Activated CD4-positive, alpha-beta T cell treated with anti-CD3 and anti-CD28 coated beads, Interleukin-2, amount 10 ng/mL, durations not matched to agents 7 days and 5 days (primary cell): Measurements from ENCODE around the gene TBC1D1. TPM values are rescaled to one million over a fixed set of nuclear protein-coding genes. Genes with fewer than 3 reads are reported as not detected.

Source experiments
- CTCF ChIA-PET: fragments of 350-600 bp; sonication (Branson Sonifier 250); formaldehyde crosslinking; loops from one replicate; lab custom pipeline; 2021; ENCODE audit warnings: antibody characterized with exemption; lab: Charles Lee
- POLR2A ChIA-PET: fragments of 350-600 bp; sonication (Branson Sonifier 250); formaldehyde crosslinking; loops from one replicate; lab custom pipeline; 2021; ENCODE audit warnings: antibody characterized with exemption; lab: Charles Lee
- DNase-seq: peaks from one replicate; pipeline ENCODE4 v3.0.0-alpha.2; 2020
- H3K27ac Mint-ChIP-seq: one replicate; pipeline ENCODE4 v1.8.0; 2021; ENCODE audit warnings: mild to moderate bottlenecking, moderate library complexity, mixed read lengths
- H3K27me3 Mint-ChIP-seq: one replicate; pipeline ENCODE4 v1.8.0; 2021; ENCODE audit warnings: mixed read lengths
- H3K36me3 Mint-ChIP-seq: one replicate; pipeline ENCODE4 v1.8.0; 2021; ENCODE audit warnings: low read depth, mixed read lengths
- H3K4me1 Mint-ChIP-seq: one replicate; pipeline ENCODE4 v1.8.0; 2021; ENCODE audit warnings: mixed read lengths
- H3K4me3 Mint-ChIP-seq: one replicate; pipeline ENCODE4 v1.8.0; 2021; ENCODE audit warnings: mild to moderate bottlenecking, moderate library complexity, mixed read lengths
- H3K9me3 Mint-ChIP-seq: one replicate; pipeline ENCODE4 v1.8.0; 2021; ENCODE audit warnings: mixed read lengths
- total RNA-seq, 2 experiments: library from RNA; stranded (reverse); gene quantifications; one replicate each; pipeline ENCODE4 v1.2.3, GENCODE V29; 2021

The TBC1D1 gene
- total RNA-seq, 2 experiments from 2014 or later = 73.9 to 99.1 TPM

GRCh38 chr4:37981844-37982720 is 91.2 kb downstream of the TBC1D1 start:
- no peak for DNase-seq
- ChIA-PET CTCF (interaction anchor here (1.2 kb wide), 1 partner anchor 11 kb away, joined by 3 read pairs; no protein-coding TSS in a partner anchor), POLR2A (no interaction called here)
- H3K27ac Mint-ChIP-seq = no peak overlapping the region
- H3K36me3 Mint-ChIP-seq = peaks cover 6% of the 10 kb centered on the region
- no peaks in the 10 kb centered on the region for H3K27me3 Mint-ChIP-seq
- no peak overlapping the region for H3K4me3 Mint-ChIP-seq
- no peaks in the 10 kb centered on the region for H3K9me3 Mint-ChIP-seq
- H3K4me1 Mint-ChIP-seq = peaks cover 38% of the 10 kb centered on the region

GRCh38 chr4:37982736-37983135 is 91.9 kb downstream of the TBC1D1 start:
- Mint-ChIP-seq H3K4me1 (peaks cover 38% of the 10 kb centered on the region), H3K27ac (no peak overlapping the region), H3K9me3 (no peaks in the 10 kb centered on the region), H3K27me3 (no peaks in the 10 kb centered on the region), H3K36me3 (peaks cover 6% of the 10 kb centered on the region), H3K4me3 (no peak overlapping the region)
- ChIA-PET CTCF (no interaction called here), POLR2A (no interaction called here)
- no peak for DNase-seq

GRCh38 chr4:37983951-37984350 is 93.1 kb downstream of the TBC1D1 start:
- no peak for DNase-seq
- Mint-ChIP-seq H3K36me3 (peaks cover 9% of the 10 kb centered on the region), H3K9me3 (no peaks in the 10 kb centered on the region), H3K27ac (no peak overlapping the region), H3K27me3 (no peaks in the 10 kb centered on the region), H3K4me3 (no peak overlapping the region), H3K4me1 (peaks cover 28% of the 10 kb centered on the region)
- POLR2A ChIA-PET = no interaction called here
- CTCF ChIA-PET = interaction anchor here (0.7 kb wide), 1 partner anchor 137 kb away, joined by 3 read pairs; no protein-coding TSS in a partner anchor

GRCh38 chr4:37985730-37986275 is 94.9 kb downstream of the TBC1D1 start:
- peaks cover 19% of the 10 kb centered on the region for H3K4me1 Mint-ChIP-seq
- CTCF ChIA-PET = interaction anchor here (0.6 kb wide), 1 partner anchor 26 kb away, joined by 3 read pairs; the partner anchor contains the start of gene PTTG2
- no peak overlapping the region for H3K27ac Mint-ChIP-seq
- DNase-seq = no peak
- H3K27me3 Mint-ChIP-seq = no peaks in the 10 kb centered on the region
- POLR2A ChIA-PET = no interaction called here
- H3K4me3 Mint-ChIP-seq = no peak overlapping the region
- no peaks in the 10 kb centered on the region for H3K9me3 Mint-ChIP-seq
- H3K36me3 Mint-ChIP-seq = peaks cover 9% of the 10 kb centered on the region

- ChIA-PET POLR2A (no interaction called here), CTCF (no interaction called here)
- no peak overlapping the region for H3K4me3 Mint-ChIP-seq
- H3K27me3 Mint-ChIP-seq = no peaks in the 10 kb centered on the region
- no peak for DNase-seq
- peaks cover 10% of the 10 kb centered on the region for H3K4me1 Mint-ChIP-seq
- no peak overlapping the region for H3K27ac Mint-ChIP-seq
- no peaks in the 10 kb centered on the region for H3K9me3 Mint-ChIP-seq
- peaks cover 13% of the 10 kb centered on the region for H3K36me3 Mint-ChIP-seq
Observed at GRCh38 chr4:37988670-37989069, 97.8 kb downstream of the TBC1D1 start.

GRCh38 chr4:37989398-37990260 is 98.7 kb downstream of the TBC1D1 start:
- POLR2A ChIA-PET = no interaction called here
- H3K36me3 Mint-ChIP-seq = peaks cover 13% of the 10 kb centered on the region
- DNase-seq = no peak
- CTCF ChIA-PET = no interaction called here
- no peak overlapping the region for H3K27ac Mint-ChIP-seq
- no peak overlapping the region for H3K4me3 Mint-ChIP-seq
- peaks cover 17% of the 10 kb centered on the region for H3K4me1 Mint-ChIP-seq
- no peaks in the 10 kb centered on the region for H3K9me3 Mint-ChIP-seq
- H3K27me3 Mint-ChIP-seq = no peaks in the 10 kb centered on the region

- ChIA-PET CTCF (interaction anchor here (0.5 kb wide), 1 partner anchor 740 kb away, joined by 3 read pairs; no protein-coding TSS in a partner anchor), POLR2A (no interaction called here)
- DNase-seq = no peak
- H3K4me1 Mint-ChIP-seq = peaks cover 25% of the 10 kb centered on the region
- H3K9me3 Mint-ChIP-seq = no peaks in the 10 kb centered on the region
- no peak overlapping the region for H3K27ac Mint-ChIP-seq
- no peaks in the 10 kb centered on the region for H3K27me3 Mint-ChIP-seq
- no peak overlapping the region for H3K4me3 Mint-ChIP-seq
- peaks cover 11% of the 10 kb centered on the region for H3K36me3 Mint-ChIP-seq
Observed at GRCh38 chr4:37990731-37991245, 99.9 kb downstream of the TBC1D1 start.

GRCh38 chr4:37991623-37992410 is 100.9 kb downstream of the TBC1D1 start:
- POLR2A ChIA-PET = no interaction called here
- CTCF ChIA-PET = interaction anchor here (0.6 kb wide), 1 partner anchor 28 kb away, joined by 3 read pairs; no protein-coding TSS in a partner anchor
- H3K27ac Mint-ChIP-seq = no peak overlapping the region
- no peak overlapping the region for H3K4me3 Mint-ChIP-seq
- peaks cover 10% of the 10 kb centered on the region for H3K36me3 Mint-ChIP-seq
- no peak for DNase-seq
- H3K4me1 Mint-ChIP-seq = peaks cover 23% of the 10 kb centered on the region
- no peaks in the 10 kb centered on the region for H3K27me3 Mint-ChIP-seq
- no peaks in the 10 kb centered on the region for H3K9me3 Mint-ChIP-seq

GRCh38 chr4:37993806-37994205 is 102.9 kb downstream of the TBC1D1 start:
- Mint-ChIP-seq H3K27ac (no peak overlapping the region), H3K4me1 (peaks cover 34% of the 10 kb centered on the region), H3K9me3 (no peaks in the 10 kb centered on the region), H3K4me3 (no peak overlapping the region), H3K27me3 (no peaks in the 10 kb centered on the region), H3K36me3 (peaks cover 7% of the 10 kb centered on the region)
- CTCF ChIA-PET = no interaction called here
- DNase-seq = no peak
- POLR2A ChIA-PET = no interaction called here

GRCh38 chr4:37994569-37994968 is 103.7 kb downstream of the TBC1D1 start:
- Mint-ChIP-seq H3K4me1 (peaks cover 41% of the 10 kb centered on the region), H3K9me3 (no peaks in the 10 kb centered on the region), H3K36me3 (peaks cover 7% of the 10 kb centered on the region), H3K4me3 (no peak overlapping the region), H3K27ac (peak overlapping the region; percentile 19), H3K27me3 (no peaks in the 10 kb centered on the region)
- DNase-seq = no peak
- POLR2A ChIA-PET = no interaction called here
- CTCF ChIA-PET = no interaction called here

- CTCF ChIA-PET = no interaction called here
- Mint-ChIP-seq H3K9me3 (no peaks in the 10 kb centered on the region), H3K4me1 (peaks cover 46% of the 10 kb centered on the region)
Observed at GRCh38 chr4:37995299-37995821, 104.5 kb downstream of the TBC1D1 start.

More at GRCh38 chr4:37995299-37995821, 104.5 kb downstream of the TBC1D1 start:
- Mint-ChIP-seq H3K27ac (no peak overlapping the region), H3K27me3 (no peaks in the 10 kb centered on the region), H3K4me3 (no peak overlapping the region), H3K36me3 (peaks cover 7% of the 10 kb centered on the region)
- POLR2A ChIA-PET = no interaction called here
- no peak for DNase-seq
